UCSD-AML1 (cell line): ENCODE data around the gene ERBB4.

ENCODE experiments used
- DNase-seq: peaks from one replicate; lab custom pipeline; 2025; ENCODE audit not compliant: unreplicated experiment; lab: John Stamatoyannopoulos, UW

The ERBB4 gene

GRCh38 chr2:211373203-211373602 is 1165.4 kb downstream of the ERBB4 start:
- no peak for DNase-seq

DNA sequence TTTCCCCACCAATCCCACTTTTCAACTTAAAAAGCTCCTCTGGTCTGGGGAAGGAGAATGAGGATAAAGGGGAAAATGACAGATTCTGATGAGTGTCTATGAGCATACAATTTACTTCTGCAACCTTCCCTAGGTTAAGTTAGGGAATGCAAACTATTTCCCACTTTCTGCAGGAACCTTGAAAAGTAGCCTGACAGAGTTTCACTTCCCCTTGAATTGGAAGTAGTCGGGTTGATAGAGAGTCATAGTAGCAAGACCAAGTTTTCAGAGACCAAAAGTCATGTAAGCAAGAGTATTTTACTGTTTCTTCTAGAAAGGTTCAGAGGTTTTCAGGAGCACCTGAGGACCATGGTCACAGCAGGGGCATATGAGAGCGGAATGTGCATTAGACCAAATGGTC is 1167.1 kb downstream of the ERBB4 start:
- no peak for DNase-seq

DNA sequence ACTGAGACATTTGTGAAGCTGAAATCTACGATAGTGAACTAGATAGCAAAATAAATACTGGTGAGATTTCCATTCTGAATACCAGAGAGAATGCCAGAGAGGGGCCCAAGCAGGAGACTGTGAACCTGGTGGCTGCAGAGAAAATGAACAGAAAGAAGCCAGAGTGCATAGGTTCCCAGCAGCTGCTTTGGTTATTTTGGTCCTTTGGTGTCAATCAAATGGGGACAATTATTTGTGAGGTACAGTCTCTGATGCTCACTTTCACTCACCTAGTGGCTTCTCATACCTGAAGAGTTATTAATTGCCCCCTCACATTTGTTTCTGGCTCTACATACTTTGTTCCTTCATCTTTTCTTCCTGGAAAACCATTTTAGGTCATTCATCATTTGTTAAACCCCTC is 1170.1 kb downstream of the ERBB4 start:
- no peak for DNase-seq

DNA sequence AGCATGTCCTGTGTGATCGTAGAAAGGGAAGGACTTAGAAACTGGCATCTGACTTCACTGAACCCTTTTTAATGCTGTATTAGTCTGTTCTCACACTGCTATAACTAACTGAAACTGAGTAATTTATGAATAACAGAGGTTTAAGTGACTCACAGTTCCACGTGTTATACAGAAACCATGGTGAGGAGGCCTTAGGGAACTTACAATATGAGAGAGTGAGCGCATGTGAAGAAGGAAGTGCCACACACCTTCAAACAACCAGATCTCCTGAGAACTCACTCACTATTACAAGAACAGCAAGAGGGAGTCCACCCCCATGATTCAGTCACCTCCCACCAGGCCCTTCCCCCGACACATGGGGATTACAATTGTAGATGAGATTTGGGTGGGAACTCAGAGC is 1170.9 kb downstream of the ERBB4 start:
- no peak for DNase-seq

DNA sequence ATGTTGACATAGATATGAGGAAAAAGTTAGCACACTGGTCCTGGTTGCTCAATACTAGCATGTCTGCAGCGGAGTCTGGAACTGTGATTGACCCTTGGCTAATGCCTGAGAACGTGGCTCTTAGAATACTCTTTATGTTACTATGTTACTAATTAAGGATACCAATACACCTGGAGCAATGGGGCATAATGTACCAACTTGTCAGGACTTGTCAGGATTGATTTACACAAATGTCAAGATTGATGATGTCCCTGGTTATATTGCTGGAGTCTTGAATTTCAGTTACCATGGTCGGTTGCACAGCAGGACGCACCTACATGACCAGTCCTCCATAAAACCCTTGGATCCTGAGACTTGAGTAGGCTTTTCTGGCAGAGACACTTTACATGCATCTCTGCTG is 1171.3 kb downstream of the ERBB4 start:
- no peak for DNase-seq

DNA sequence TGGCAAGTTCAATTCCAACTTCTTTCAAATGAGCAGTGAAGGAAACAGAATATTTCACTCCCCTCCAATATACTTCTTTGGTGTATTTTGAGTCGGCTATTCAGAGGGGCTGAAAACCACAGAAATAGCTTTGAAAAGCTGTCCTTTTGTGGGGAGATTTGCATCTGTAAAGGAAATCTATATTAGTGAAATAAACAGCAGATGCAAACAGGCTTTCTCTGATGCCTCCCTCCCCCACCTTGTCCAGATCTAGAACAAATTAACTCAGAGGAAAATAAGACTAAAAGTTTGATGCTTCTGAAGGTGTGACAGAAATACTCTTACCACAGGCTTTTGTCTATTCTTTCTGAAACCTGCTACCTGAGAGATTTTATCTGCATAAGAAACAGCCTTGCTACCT is 1173.7 kb downstream of the ERBB4 start:
- no peak for DNase-seq

DNA sequence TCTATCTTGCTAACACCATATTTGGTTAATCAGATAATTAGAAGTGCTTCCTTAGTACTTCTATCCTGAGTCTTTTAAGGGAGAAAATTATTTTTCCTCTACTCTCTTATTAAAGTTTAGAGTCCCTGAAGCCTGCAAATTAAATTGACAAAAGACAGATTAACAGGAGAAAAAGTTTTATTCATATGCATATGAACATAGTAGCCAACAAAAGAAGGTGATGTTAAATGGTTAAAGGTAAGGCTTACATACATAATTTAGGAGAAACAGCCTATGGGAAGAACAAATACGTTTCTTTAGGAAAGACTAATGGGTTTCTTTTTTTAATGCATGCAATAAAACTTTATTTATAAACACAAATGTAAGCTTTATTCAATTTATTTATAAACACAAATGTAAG is 1177.2 kb downstream of the ERBB4 start:
- DNase-seq: no peak

DNA sequence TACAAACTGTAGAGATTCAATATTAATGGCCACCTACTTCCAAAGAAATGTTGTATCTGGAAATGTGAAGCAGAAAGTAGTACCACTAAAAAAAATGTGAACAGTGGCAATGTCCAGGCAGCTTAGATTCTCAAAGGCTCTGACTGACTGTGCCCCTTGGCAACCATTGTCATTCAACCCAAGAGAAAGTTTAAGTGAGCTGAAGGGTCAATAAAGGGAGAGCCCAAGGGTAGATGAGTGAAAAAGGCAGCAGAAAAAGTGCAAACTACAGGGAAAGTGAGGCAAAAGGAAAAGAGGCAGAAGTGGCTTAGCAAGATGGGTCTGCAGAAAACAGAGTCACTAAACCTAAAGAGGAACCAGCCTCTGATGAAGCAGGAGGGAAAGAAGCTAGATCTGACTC is 1179.3 kb downstream of the ERBB4 start:
- DNase-seq: no peak

GRCh38 chr2:211358504-211358903 is 1180.1 kb downstream of the ERBB4 start:
- no peak for DNase-seq

DNA sequence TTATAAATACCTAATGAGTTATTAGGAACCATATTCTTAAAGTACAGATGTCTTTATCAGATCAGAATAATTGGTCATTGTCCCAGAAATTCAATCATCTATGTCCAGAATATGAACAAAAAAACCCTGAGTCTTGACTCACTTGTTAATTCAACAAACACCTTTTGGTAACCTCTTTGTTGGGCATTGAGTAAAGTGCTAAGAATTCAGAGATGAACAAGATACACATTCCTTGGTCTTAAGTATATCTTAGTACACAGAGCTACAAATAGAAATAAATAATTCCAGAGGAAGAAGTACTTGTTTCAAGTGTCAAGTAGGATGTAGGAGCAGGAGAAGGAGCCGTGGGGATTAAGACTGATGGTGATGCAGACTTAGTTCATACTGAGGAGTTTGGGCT is 1184.1 kb downstream of the ERBB4 start:
- no peak for DNase-seq

- DNase-seq: no peak
Observed at GRCh38 chr2:211351987-211352386, 1186.6 kb downstream of the ERBB4 start.

DNA sequence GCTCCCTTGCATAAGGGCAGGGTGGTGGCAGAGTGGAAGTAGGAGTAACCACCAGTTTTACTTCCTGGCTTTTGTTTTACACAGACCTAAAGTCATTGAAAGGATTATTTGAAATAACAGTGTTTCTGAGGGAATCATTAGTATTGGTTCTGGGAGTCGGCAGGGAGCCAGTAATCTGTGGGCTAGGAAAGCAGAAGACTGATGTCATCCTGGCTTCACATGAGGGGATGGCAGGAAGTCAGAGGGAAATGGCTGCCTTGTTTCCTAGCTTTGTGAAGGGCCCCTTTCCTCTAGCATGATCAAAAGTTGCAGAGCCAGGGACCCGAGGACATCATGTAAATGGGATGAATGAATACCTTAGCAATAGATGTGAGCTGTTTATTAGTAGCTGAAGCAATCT is 1189.6 kb downstream of the ERBB4 start:
- no peak for DNase-seq

- DNase-seq: no peak
Observed at GRCh38 chr2:211347328-211347727, 1191.3 kb downstream of the ERBB4 start.

- DNase-seq: no peak
Observed at GRCh38 chr2:211344289-211344688, 1194.3 kb downstream of the ERBB4 start.

- DNase-seq: no peak
Observed at GRCh38 chr2:211333377-211333776, 1205.2 kb downstream of the ERBB4 start.

DNA sequence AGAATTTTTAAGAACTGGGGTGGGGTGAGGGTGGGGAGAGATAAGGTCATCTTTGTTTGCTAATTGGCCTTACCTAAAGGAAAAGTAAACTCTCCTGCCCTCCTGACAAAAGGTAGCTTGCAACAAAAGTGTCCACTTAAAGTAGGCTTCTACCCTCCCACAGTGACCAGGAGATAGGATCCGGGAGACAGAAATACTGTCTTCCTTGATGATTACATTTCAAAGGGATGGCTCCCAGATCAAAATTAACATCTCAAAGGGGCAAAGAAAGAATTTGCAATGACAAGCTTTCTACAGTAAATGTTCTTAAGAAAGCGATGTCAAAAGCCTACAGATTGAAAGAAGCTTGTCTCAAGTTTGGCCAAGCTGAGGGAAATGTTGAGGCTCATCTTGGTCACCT is 1206.9 kb downstream of the ERBB4 start:
- DNase-seq: no peak

- no peak for DNase-seq
Observed at GRCh38 chr2:211329882-211330281, 1208.7 kb downstream of the ERBB4 start.

GRCh38 chr2:211329421-211329820 is 1209.2 kb downstream of the ERBB4 start:
- no peak for DNase-seq

DNA sequence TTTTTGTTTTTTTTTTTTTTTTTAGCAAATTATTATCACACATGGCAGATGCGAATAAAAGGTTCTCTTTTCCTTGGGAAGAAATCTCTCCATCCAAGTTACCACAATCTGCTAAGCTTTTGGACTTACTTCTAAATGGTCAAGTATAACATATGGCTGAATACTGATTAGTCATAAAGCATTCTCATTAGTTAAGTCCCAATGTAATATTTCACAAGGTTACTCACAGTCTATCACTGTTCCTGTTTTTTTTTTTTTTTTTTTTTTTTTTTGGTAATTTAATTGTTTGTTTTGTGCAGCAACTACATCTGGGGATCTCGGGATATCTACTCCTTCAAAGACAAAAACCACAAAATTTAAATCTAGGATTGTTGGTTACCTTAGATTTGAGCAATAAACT is 1210.5 kb downstream of the ERBB4 start:
- DNase-seq: no peak
